Brain microvascular endothelial cell (primary cell): ENCODE results near the gene SOX11.

ENCODE experiments used
- DNase-seq: peaks from one replicate; pipeline ENCODE4 v3.0.0-alpha.2; 2020
- H3K27ac ChIP-seq: fragments of 250-450 bp; sonication (Bioruptor Pico); 2 replicates; pipeline ENCODE4 v1.5.1; 2020; ENCODE audit warnings: mild to moderate bottlenecking, moderate library complexity
- H3K27me3 ChIP-seq: fragments of 250-450 bp; sonication (Bioruptor Pico); replicated peaks from 2 replicates; pipeline ENCODE4 v1.5.1; 2020; ENCODE audit warnings: mild to moderate bottlenecking
- H3K36me3 ChIP-seq: fragments of 250-450 bp; sonication (Bioruptor Pico); replicated peaks from 2 replicates; pipeline ENCODE4 v1.5.1; 2020; ENCODE audit warnings: mild to moderate bottlenecking
- H3K4me3 ChIP-seq: 2 replicates; pipeline ENCODE4 v1.5.1; 2011; ENCODE audit warnings: low read depth, mild to moderate bottlenecking, control low read depth, low read length, moderate library complexity
- in situ Hi-C: cut with HindIII; loops from 2 replicates; pipeline ENCODE4 v1.10.0; 2017; ENCODE audit warnings: low sequenced_read_pairs, low pct_ligation_motif_present
- TF ChIP-seq, protein P1 (sequence below): IDR thresholded peaks from 2 replicates; pipeline ENCODE4 v1.5.1; 2011; ENCODE audit warnings: low read depth, mild to moderate bottlenecking, moderate library complexity, low read length, control low read depth, inconsistent platforms; ENCODE audit errors: missing control alignments

The SOX11 gene

DNA sequence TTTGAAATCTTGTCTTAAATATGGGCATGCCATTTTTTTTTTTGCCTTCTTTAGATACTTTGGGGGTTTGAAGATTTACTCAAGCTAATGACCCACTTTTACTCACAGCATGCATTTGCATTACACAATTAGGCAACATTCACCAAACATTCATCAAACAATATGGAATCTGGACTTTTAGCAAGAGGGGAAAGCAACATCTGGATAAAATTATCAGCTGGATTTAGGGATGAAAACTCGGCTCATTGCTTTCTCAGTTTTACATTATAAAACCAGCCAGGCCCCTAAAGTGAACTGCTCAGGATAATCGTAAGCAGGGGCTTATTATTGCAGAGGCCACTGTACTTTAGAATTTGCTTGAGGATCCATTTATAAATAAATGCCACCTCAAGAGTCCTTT is 44.7 kb downstream of the SOX11 start:
- in situ Hi-C loops: no loop called here
- H3K36me3 ChIP-seq: no peaks in the 10 kb centered on the region
- H3K4me3 ChIP-seq: no peak overlapping the region
- H3K27me3 ChIP-seq: no peaks in the 10 kb centered on the region
- TF ChIP-seq, protein P1, sequence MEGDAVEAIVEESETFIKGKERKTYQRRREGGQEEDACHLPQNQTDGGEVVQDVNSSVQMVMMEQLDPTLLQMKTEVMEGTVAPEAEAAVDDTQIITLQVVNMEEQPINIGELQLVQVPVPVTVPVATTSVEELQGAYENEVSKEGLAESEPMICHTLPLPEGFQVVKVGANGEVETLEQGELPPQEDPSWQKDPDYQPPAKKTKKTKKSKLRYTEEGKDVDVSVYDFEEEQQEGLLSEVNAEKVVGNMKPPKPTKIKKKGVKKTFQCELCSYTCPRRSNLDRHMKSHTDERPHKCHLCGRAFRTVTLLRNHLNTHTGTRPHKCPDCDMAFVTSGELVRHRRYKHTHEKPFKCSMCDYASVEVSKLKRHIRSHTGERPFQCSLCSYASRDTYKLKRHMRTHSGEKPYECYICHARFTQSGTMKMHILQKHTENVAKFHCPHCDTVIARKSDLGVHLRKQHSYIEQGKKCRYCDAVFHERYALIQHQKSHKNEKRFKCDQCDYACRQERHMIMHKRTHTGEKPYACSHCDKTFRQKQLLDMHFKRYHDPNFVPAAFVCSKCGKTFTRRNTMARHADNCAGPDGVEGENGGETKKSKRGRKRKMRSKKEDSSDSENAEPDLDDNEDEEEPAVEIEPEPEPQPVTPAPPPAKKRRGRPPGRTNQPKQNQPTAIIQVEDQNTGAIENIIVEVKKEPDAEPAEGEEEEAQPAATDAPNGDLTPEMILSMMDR: no peak
- DNase-seq: no peak
- no peak overlapping the region for H3K27ac ChIP-seq

DNA sequence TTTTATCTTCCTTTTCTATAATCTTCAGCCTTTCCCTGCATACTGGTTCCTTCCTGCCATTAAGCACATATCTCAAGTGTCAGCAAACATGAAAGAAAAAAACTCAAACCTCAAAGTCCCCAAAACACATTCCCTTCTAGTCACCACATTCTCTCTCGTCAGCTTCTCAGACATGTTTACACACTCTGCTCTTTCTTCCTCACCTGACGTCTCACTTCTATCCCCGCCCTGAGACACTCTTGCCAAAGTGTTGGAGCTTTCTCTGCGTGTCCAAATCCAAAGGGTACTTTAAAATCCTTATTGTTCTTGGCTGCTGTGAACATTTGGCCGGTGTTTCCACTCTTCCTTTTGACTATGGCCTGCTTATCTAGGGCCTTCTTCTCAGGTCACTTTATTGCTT is 47.9 kb downstream of the SOX11 start:
- no peak overlapping the region for H3K4me3 ChIP-seq
- no peak for DNase-seq
- H3K36me3 ChIP-seq: no peaks in the 10 kb centered on the region
- in situ Hi-C loops: no loop called here
- no peaks in the 10 kb centered on the region for H3K27me3 ChIP-seq
- H3K27ac ChIP-seq: no peak overlapping the region
- TF ChIP-seq, protein P1: no peak

DNA sequence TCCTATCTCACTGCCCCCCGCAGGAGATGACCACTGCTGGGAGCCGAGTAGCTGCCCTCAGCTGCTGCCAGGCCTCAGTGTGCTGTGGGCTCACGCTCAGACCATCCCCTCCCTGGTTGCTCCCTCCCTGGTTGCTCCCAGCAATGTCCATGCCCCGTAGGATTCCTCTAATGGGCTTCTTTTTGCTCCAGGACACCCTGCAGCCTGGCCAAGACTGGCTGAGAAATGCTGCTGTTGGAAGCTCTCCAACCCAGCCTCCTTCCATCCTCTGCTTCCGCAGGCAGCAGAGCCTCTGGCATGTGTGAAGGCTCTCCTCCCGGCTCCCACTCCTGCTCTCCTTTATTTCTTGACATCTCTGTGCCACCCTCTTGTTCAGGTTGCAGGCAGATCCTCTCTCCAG is 48.6 kb downstream of the SOX11 start:
- DNase-seq: no peak
- in situ Hi-C loops: no loop called here
- Histone ChIP-seq H3K27ac (no peak overlapping the region), H3K36me3 (no peaks in the 10 kb centered on the region), H3K27me3 (no peaks in the 10 kb centered on the region), H3K4me3 (no peak overlapping the region)
- TF ChIP-seq, protein P1: no peak

DNA sequence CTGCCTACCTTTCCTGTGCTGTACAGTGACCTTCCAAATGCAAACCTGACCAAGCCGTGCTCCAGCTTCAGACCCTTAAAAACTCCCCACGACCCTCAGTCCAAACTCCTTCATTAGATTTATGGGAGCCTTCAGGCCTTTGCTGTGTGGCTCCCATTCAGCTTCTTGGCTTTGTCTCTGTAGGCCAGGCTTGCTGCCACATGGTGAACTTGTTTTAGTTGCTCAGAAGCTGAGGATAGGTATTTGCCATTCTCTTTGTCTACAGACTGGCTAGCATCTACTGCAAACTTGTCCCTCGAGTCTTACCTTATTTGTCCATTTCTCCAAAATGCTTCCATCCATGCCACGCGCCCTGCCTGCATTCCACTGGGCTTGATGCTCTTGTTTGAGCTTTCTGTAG is 49.1 kb downstream of the SOX11 start:
- no peaks in the 10 kb centered on the region for H3K36me3 ChIP-seq
- TF ChIP-seq, protein P1: no peak
- no peak overlapping the region for H3K27ac ChIP-seq
- no peaks in the 10 kb centered on the region for H3K27me3 ChIP-seq
- in situ Hi-C loops: no loop called here
- H3K4me3 ChIP-seq: no peak overlapping the region
- no peak for DNase-seq

DNA sequence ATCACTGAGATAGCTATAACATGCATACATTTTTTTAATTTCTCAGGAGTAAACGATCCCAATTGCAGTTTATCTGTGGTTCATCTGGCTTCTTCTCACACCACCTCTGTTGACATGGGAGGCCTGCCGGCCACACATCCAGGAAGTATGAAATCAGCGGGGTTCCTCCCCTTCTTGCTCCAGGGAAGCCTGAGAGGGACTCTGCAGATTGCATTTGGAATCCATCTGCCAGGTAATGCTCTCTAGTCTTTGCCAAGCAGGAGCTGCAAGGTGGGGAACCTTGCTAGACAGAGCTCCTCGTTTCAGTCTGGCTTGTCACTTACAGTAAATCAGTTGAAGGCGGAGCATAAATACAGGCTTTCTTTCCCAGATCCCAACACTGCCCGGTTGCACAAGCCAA is 49.9 kb downstream of the SOX11 start:
- Histone ChIP-seq H3K27me3 (no peaks in the 10 kb centered on the region), H3K4me3 (no peak overlapping the region), H3K36me3 (no peaks in the 10 kb centered on the region), H3K27ac (no peak overlapping the region)
- DNase-seq: no peak
- in situ Hi-C loops: no loop called here
- TF ChIP-seq, protein P1: no peak

DNA sequence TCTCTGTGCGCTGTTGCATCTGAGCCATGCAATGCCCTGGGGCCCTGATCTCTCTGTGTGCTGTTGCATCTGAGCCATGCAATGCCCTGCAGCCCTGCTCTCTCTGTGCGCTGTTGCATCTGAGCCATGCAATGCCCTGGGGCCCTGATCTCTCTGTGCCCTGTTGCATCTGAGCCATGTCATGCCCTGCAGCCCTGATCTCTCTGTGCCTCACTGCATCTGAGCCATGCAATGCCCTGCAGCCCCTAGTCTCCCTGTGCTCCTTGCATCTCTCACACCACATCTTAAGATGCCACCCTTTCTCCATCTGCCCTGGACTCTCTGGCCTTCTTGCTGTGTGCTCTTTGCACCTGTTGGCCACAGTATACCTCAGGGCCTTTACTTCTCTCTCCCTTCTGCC is 56.2 kb downstream of the SOX11 start:
- no peak overlapping the region for H3K27ac ChIP-seq
- no peak for DNase-seq
- TF ChIP-seq, protein P1: no peak
- no peaks in the 10 kb centered on the region for H3K27me3 ChIP-seq
- no peaks in the 10 kb centered on the region for H3K36me3 ChIP-seq
- H3K4me3 ChIP-seq: no peak overlapping the region
- in situ Hi-C loops: no loop called here
